Measurements from ENCODE around the gene ETAA1.

Gene ETAA1

DNA sequence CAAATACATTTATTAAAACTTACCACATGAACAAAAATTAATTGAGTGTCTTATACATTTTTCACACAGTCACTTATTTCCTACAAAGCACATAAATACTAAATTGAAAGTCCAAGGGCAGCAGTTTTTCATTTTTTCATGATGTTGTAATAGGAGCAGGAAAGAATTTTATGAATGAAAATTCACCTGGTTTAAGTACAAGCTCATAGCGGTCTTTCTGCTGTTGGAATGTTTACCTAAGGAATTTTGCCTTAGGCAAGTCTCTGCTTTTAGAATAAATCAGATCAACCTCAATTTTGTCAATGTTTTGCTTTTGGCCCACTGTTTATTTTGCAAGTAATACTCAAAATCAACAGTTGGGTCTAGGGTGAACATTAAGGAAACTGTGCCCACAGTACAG, 40.0 kb downstream of the ETAA1 start:
- Histone ChIP-seq H3K4me1 (ENCODE audit: control insufficient read depth, insufficient read depth, low read length) (no peaks in the 10 kb centered on the region), H3K36me3 (ENCODE audit: control insufficient read depth in 2 of 2, insufficient read depth in 2 of 2, low read length in 2 of 2) (no peaks in the 10 kb centered on the region), H3K9me3 (ENCODE audit: control insufficient read depth in 2 of 2, low read length in 2 of 2) (no peaks in the 10 kb centered on the region), H3K27ac (ENCODE audit: low read length) (no peak overlapping the region), H3K4me3 (ENCODE audit: low read length in 2 of 2) (no peak overlapping the region), H3K27me3 (ENCODE audit: control insufficient read depth in 1 of 2, insufficient read depth in 2 of 2, low read length in 2 of 2) (no peaks in the 10 kb centered on the region), H3K9ac (ENCODE audit: low read length in 2 of 2) (no peak overlapping the region)

DNA sequence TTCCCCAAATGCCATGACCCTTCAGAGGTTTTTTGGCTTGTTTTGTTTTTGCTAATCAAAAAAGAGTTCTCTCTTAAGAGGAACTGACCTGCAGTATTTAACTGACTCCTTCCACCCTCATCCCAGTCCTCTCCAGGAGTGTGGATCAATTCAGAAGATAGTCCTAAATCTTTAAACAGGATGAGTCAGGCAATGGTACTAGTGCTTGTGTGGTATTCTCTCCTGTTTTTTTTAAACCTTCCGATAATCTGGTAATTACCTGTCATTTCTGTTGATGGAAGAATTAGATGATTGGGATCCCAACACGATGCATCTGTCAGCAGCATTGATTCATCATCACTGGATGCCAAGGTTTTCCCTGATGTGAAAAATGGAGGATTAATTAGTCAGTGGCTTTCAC, 41.2 kb downstream of the ETAA1 start:
- H3K27ac ChIP-seq (ENCODE audit: low read length): no peak overlapping the region
- no peaks in the 10 kb centered on the region for H3K36me3 ChIP-seq (ENCODE audit: control insufficient read depth in 2 of 2, insufficient read depth in 2 of 2, low read length in 2 of 2)
- no peaks in the 10 kb centered on the region for H3K4me1 ChIP-seq (ENCODE audit: control insufficient read depth, insufficient read depth, low read length)
- H3K4me3 ChIP-seq (ENCODE audit: low read length in 2 of 2): no peak overlapping the region
- H3K27me3 ChIP-seq (ENCODE audit: control insufficient read depth in 1 of 2, insufficient read depth in 2 of 2, low read length in 2 of 2): no peaks in the 10 kb centered on the region
- peaks cover 0 to under 1% of the 10 kb centered on the region in 2 donors for H3K9me3 ChIP-seq (ENCODE audit: control insufficient read depth in 2 of 2, low read length in 2 of 2)
- no peak overlapping the region for H3K9ac ChIP-seq (ENCODE audit: low read length in 2 of 2)

GRCh38 chr2:67445652-67446268, 48.6 kb downstream of the ETAA1 start:
- H3K4me1 ChIP-seq (ENCODE audit: control insufficient read depth, insufficient read depth, low read length): no peaks in the 10 kb centered on the region
- no peaks in the 10 kb centered on the region for H3K36me3 ChIP-seq (ENCODE audit: control insufficient read depth in 2 of 2, insufficient read depth in 2 of 2, low read length in 2 of 2)
- H3K9me3 ChIP-seq (ENCODE audit: control insufficient read depth in 2 of 2, low read length in 2 of 2): peaks cover 0 to 5% of the 10 kb centered on the region in 2 donors
- H3K27ac ChIP-seq (ENCODE audit: low read length): no peak overlapping the region
- no peak overlapping the region for H3K9ac ChIP-seq (ENCODE audit: low read length in 2 of 2)
- H3K4me3 ChIP-seq (ENCODE audit: low read length in 2 of 2): no peak overlapping the region
- no peaks in the 10 kb centered on the region for H3K27me3 ChIP-seq (ENCODE audit: control insufficient read depth in 1 of 2, insufficient read depth in 2 of 2, low read length in 2 of 2)

DNA sequence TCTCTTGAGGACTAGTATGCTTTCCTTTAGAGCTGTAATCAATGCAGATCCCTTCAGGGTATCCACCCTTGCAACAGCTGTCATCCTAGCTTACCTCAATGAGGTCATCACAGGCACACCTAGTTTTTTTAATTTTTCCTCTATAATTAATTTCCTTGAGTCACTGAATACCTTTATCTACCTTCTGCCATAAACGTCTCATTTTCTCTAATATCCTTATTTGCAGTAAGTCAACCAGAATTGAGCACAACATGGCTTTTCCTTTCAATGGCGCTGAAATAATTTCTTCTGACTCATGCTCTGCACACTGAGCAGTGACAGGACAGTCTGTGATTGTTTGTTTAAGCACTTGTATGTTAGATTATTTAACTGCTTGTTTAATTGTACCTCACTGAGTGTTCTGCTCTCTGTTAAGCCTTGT, 49.4 kb downstream of the ETAA1 start:
- H3K36me3 ChIP-seq (ENCODE audit: control insufficient read depth in 2 of 2, insufficient read depth in 2 of 2, low read length in 2 of 2): no peaks in the 10 kb centered on the region
- H3K4me1 ChIP-seq (ENCODE audit: control insufficient read depth, insufficient read depth, low read length): no peaks in the 10 kb centered on the region
- H3K9ac ChIP-seq (ENCODE audit: low read length in 2 of 2): no peak overlapping the region
- peaks cover 0 to 5% of the 10 kb centered on the region in 2 donors for H3K9me3 ChIP-seq (ENCODE audit: control insufficient read depth in 2 of 2, low read length in 2 of 2)
- H3K4me3 ChIP-seq (ENCODE audit: low read length in 2 of 2): no peak overlapping the region
- H3K27ac ChIP-seq (ENCODE audit: low read length): no peak overlapping the region
- H3K27me3 ChIP-seq (ENCODE audit: control insufficient read depth in 1 of 2, insufficient read depth in 2 of 2, low read length in 2 of 2): no peaks in the 10 kb centered on the region

- no peak overlapping the region for H3K9ac ChIP-seq (ENCODE audit: low read length in 2 of 2)
- H3K4me1 ChIP-seq (ENCODE audit: control insufficient read depth, insufficient read depth, low read length): no peaks in the 10 kb centered on the region
- no peak overlapping the region for H3K4me3 ChIP-seq (ENCODE audit: low read length in 2 of 2)
- no peaks in the 10 kb centered on the region for H3K27me3 ChIP-seq (ENCODE audit: control insufficient read depth in 1 of 2, insufficient read depth in 2 of 2, low read length in 2 of 2)
- no peak overlapping the region for H3K27ac ChIP-seq (ENCODE audit: low read length)
- peaks cover 0 to 1% of the 10 kb centered on the region in 2 donors for H3K9me3 ChIP-seq (ENCODE audit: control insufficient read depth in 2 of 2, low read length in 2 of 2)
- no peaks in the 10 kb centered on the region for H3K36me3 ChIP-seq (ENCODE audit: control insufficient read depth in 2 of 2, insufficient read depth in 2 of 2, low read length in 2 of 2)
Observed at GRCh38 chr2:67448648-67449047, 51.5 kb downstream of the ETAA1 start.

DNA sequence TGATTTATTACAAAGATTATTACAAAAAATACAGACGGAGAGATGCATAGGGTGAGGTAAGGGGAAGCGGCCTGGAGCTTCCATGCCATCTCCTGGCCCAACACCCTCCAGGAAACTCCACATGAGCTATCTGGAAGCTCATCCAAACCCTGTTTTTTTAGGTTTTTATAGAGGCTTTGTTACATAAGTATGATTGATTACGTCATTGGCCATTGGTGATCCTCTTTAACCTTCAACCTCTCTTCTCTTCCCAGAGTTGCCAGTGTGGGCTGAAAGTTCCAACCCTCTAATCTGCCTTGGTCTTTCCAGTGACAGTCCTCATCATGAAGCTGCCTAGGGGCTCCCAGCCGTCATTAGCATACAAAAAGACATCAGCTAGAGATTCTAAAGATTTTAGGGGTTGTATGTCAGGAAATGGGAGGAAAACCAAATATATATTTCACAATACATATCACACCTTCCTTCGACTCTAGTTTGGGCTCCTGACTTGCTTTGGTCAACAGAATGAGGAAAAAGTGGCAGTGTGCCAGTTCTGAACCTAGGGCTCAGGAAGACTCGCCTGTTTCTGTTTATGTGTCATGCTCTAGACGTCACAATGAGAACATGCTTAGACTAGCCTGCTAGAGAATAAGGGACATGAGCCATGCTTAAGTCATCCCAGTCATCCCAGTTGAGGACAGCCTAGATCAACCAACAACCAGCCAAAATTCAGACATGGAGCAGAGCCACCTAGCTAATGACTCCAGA, 54.1 kb downstream of the ETAA1 start:
- no peaks in the 10 kb centered on the region for H3K9me3 ChIP-seq (ENCODE audit: control insufficient read depth in 2 of 2, low read length in 2 of 2)
- H3K4me1 ChIP-seq (ENCODE audit: control insufficient read depth, insufficient read depth, low read length): no peaks in the 10 kb centered on the region
- H3K4me3 ChIP-seq (ENCODE audit: low read length in 2 of 2): no peak overlapping the region
- no peak overlapping the region for H3K27ac ChIP-seq (ENCODE audit: low read length)
- H3K27me3 ChIP-seq (ENCODE audit: control insufficient read depth in 1 of 2, insufficient read depth in 2 of 2, low read length in 2 of 2): no peaks in the 10 kb centered on the region
- no peak overlapping the region for H3K9ac ChIP-seq (ENCODE audit: low read length in 2 of 2)
- no peaks in the 10 kb centered on the region for H3K36me3 ChIP-seq (ENCODE audit: control insufficient read depth in 2 of 2, insufficient read depth in 2 of 2, low read length in 2 of 2)

GRCh38 chr2:67453310-67453709, 56.2 kb downstream of the ETAA1 start:
- Histone ChIP-seq H3K9me3 (ENCODE audit: control insufficient read depth in 2 of 2, low read length in 2 of 2) (no peaks in the 10 kb centered on the region), H3K4me3 (ENCODE audit: low read length in 2 of 2) (no peak overlapping the region), H3K27ac (ENCODE audit: low read length) (no peak overlapping the region), H3K9ac (ENCODE audit: low read length in 2 of 2) (no peak overlapping the region), H3K4me1 (ENCODE audit: control insufficient read depth, insufficient read depth, low read length) (no peaks in the 10 kb centered on the region), H3K36me3 (ENCODE audit: control insufficient read depth in 2 of 2, insufficient read depth in 2 of 2, low read length in 2 of 2) (no peaks in the 10 kb centered on the region), H3K27me3 (ENCODE audit: control insufficient read depth in 1 of 2, insufficient read depth in 2 of 2, low read length in 2 of 2) (no peaks in the 10 kb centered on the region)

DNA sequence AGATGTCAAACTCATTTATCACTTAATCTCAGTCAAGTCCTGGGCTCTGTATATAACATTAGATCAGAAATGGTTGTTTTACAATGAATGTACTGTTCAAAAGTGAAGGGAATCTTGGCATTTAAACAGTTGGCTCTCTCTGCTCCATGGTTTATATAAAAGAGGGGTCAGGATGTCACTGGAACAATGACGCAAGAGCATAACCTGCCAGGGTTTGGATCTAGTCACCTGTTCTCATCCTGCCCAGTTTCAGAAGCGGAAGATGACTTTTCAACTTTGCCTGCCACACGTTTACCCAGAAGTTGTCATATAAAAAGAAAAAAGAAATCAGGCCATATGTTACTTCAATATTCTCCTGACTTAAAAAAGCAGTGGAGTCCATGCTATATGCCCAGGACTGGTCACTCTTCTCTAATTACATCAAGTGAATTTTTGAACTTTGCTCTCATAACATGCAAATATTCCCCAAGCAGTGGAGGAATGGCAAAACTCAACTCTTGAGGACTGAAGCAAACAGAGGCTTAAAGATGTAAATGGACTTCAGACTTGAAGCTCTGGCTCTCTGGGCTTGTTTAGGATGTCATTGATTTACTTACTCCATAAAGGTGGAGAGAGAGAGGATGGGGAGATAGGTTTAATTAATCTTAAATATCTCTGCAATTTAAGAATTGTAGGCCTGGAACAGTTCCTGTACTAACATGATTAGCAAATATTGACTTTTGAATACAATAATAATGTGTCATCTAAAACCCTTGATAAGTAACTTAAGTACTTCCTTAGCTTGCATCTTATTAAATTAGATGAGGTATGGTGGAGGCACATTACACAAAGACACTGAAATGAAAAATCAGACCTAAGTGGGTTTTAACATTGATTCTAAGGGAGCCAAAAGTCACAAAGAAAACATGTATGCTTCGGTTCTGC, 58.3 kb downstream of the ETAA1 start:
- H3K9me3 ChIP-seq (ENCODE audit: control insufficient read depth in 2 of 2, low read length in 2 of 2): no peaks in the 10 kb centered on the region
- H3K27ac ChIP-seq (ENCODE audit: low read length): no peak overlapping the region
- H3K4me1 ChIP-seq (ENCODE audit: control insufficient read depth, insufficient read depth, low read length): no peaks in the 10 kb centered on the region
- no peaks in the 10 kb centered on the region for H3K36me3 ChIP-seq (ENCODE audit: control insufficient read depth in 2 of 2, insufficient read depth in 2 of 2, low read length in 2 of 2)
- no peaks in the 10 kb centered on the region for H3K27me3 ChIP-seq (ENCODE audit: control insufficient read depth in 1 of 2, insufficient read depth in 2 of 2, low read length in 2 of 2)
- no peak overlapping the region for H3K9ac ChIP-seq (ENCODE audit: low read length in 2 of 2)
- no peak overlapping the region for H3K4me3 ChIP-seq (ENCODE audit: low read length in 2 of 2)

GRCh38 chr2:67456428-67456827, 59.3 kb downstream of the ETAA1 start:
- no peaks in the 10 kb centered on the region for H3K27me3 ChIP-seq (ENCODE audit: control insufficient read depth in 1 of 2, insufficient read depth in 2 of 2, low read length in 2 of 2)
- no peaks in the 10 kb centered on the region for H3K4me1 ChIP-seq (ENCODE audit: control insufficient read depth, insufficient read depth, low read length)
- H3K9ac ChIP-seq (ENCODE audit: low read length in 2 of 2): no peak overlapping the region
- H3K27ac ChIP-seq (ENCODE audit: low read length): no peak overlapping the region
- no peaks in the 10 kb centered on the region for H3K9me3 ChIP-seq (ENCODE audit: control insufficient read depth in 2 of 2, low read length in 2 of 2)
- H3K36me3 ChIP-seq (ENCODE audit: control insufficient read depth in 2 of 2, insufficient read depth in 2 of 2, low read length in 2 of 2): no peaks in the 10 kb centered on the region
- no peak overlapping the region for H3K4me3 ChIP-seq (ENCODE audit: low read length in 2 of 2)

- Histone ChIP-seq H3K4me1 (ENCODE audit: control insufficient read depth, insufficient read depth, low read length) (no peaks in the 10 kb centered on the region), H3K27me3 (ENCODE audit: control insufficient read depth in 1 of 2, insufficient read depth in 2 of 2, low read length in 2 of 2) (no peaks in the 10 kb centered on the region), H3K27ac (ENCODE audit: low read length) (no peak overlapping the region), H3K9me3 (ENCODE audit: control insufficient read depth in 2 of 2, low read length in 2 of 2) (no peaks in the 10 kb centered on the region), H3K9ac (ENCODE audit: low read length in 2 of 2) (no peak overlapping the region), H3K36me3 (ENCODE audit: control insufficient read depth in 2 of 2, insufficient read depth in 2 of 2, low read length in 2 of 2) (no peaks in the 10 kb centered on the region), H3K4me3 (ENCODE audit: low read length in 2 of 2) (no peak overlapping the region)
Observed at GRCh38 chr2:67457699-67458098, 60.6 kb downstream of the ETAA1 start.

All from stomach smooth muscle (tissue), 2 donors.